ENCODE data around the gene LINS1.

Gene LINS1, protein sequence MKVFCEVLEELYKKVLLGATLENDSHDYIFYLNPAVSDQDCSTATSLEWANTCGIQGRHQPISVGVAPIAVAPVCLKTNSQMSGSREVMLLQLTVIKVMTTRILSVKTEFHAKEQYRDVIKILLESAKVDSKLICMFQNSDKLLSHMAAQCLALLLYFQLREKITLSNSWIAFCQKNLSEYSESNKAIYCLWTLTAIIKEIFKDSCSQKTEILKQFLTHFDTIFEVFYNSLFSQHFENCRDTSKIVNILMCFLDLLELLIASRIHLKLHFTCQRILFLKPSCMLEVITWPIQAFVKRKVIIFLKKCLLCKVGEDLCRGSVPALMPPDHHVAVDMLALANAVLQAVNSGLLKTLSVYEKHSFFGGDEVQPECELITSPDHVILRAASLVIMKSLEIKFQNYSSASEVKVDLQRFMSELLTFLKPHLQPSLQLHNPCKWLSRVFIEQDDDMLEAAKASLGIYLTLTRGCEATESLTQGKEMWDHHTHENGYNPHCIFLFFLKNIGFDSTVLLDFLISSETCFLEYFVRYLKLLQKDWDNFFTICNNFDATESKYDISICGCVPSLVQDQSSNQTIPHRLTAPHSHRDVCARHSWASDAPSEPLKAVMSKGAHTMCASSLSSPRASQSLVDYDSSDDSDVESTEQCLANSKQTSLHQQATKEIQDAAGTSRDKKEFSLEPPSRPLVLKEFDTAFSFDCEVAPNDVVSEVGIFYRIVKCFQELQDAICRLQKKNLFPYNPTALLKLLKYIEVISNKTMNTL

DNA sequence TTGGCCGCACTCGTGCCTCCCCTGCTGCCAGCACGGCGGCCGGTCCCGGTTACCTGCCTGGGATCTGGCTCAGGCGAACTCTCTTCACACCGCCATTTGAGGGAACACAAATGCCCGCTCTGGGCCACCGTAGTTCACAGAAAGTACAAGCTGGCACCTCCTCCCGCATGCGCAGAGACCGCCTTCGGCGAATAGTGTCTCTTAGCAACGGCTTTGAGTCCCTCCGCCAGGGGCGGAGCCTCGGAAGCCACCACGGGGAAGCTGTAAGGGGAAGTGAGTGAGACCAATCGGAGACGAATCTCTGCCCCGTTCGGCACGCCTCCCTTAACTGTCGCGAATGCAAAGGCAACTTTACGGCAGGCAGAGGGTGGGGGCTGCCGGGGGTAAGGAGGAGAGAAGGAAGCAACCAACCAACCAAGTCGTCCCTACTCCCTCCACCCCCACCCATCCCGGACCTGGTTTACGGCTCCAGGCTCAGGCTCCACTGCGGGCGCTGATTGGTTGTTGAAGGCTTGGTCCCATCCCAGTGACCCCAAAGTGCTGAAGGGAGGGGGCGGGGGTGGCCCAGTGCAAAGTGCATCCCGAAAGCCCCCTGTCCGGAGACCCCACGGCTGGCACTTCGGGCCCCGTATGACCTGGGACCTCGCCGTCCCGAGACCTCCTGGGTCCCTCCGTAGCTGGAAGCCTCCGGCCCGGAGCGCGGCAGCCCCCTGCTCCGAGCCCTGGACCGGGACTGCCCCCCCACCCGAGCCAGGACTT is at the start of gene LINS1, which contains the start of gene ASB7:
TSS of gene LINS1 (minus strand) at position 121 of the 759 bp plus-strand sequence. CDS start 21,342 bp downstream, outside the sequence.
TSS of gene ASB7 (plus strand) at position 526 of the 759 bp plus-strand sequence. CDS start 9,628 bp downstream, outside the sequence.
- peak; percentile 100 for DNase-seq

DNA sequence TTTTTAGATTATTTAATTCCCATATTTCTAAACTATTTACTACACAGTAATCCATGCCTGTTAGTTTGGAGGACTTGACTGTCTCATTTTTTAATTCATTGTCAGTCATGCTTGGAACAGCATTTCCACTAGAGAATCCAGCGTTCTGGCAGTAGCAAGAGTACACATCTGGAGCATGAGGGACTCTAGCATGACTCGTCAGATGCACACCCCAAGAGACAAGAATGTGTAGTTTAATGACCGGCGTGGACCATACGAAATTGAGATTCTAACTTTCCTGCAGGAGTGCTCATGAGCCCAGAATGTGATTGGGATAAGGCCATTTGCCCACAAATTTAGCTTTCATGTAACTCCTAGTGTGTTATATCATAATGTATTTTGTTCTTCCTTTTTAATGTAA is 49.3 kb upstream of the LINS1 start:
- no peak for DNase-seq

DNA sequence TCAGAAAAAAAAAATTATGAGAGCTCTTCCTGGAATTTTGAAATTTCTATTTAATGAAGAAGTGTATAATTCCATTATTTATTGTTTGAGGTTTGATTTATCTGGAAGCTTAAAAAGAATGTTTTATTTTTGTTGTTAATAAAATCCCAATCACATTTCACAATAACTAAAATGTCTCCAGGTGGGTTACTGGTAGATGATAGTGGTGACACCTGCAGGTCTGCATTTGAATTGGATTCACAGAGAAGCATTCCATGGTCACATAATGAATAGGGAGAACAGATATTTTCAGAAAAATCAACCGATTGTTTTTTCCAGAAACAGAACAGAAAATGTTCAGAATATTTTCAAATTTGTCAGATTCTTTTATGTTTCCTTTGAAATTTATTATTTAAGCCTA is 48.7 kb upstream of the LINS1 start:
- DNase-seq, result no peak

DNA sequence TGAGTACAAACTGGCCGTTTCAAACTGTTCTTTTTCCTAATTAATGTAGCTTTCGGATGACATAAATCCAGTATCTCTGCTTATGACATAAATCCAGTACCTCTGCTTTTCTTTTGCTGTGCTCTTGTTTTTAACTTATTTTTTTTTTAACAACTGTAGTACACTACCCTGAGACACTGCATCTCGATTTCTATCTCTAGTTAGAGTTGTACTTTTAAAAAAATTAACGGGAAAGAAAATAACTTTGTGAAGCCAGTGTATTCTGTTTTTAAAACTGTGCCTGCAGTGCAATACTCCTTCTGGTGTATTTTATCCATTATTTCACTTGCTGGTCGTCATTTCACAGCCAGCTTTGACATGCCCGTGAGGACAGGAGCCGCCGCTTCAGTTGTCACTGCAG is 47.0 kb upstream of the LINS1 start:
- DNase-seq, result no peak

DNA sequence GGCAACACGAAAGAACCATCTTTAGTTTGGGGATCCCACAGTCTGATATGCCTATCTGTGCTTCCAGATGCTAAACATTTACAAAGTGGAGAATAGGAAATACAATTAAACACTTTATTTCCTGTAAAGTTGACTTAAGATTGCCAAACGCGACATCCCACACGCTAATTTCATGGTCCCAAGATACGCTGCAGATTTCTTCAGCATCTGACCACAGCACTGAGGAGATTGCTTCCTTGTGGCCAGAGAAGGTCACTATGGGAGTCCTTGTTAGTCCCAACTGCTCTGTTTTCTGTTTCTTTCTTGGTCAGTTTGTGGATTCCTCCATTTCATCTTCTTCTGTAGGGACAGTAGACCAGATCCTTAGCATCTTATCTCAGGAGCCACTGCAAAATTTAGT is 43.7 kb upstream of the LINS1 start:
- no peak for DNase-seq

DNA sequence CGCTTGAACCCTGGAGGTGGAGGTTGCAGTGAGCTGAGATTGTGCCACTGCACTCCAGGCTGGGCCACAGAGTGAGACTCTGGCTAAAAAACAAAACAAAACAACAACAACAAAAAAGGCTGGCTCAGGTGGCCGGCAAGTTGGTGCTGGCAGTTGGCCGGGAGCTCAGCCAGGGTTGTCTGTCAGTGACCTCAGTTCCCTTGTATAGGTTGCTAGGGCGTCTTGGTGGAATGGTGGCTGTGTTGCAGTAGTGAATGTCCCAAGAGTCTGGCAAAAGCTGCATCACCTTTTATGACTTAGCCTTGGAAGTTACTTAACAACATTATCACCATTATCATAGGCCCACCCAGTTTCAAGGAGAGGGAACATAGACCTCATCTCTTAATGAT is 41.0 kb upstream of the LINS1 start:
- DNase-seq, result no peak

DNA sequence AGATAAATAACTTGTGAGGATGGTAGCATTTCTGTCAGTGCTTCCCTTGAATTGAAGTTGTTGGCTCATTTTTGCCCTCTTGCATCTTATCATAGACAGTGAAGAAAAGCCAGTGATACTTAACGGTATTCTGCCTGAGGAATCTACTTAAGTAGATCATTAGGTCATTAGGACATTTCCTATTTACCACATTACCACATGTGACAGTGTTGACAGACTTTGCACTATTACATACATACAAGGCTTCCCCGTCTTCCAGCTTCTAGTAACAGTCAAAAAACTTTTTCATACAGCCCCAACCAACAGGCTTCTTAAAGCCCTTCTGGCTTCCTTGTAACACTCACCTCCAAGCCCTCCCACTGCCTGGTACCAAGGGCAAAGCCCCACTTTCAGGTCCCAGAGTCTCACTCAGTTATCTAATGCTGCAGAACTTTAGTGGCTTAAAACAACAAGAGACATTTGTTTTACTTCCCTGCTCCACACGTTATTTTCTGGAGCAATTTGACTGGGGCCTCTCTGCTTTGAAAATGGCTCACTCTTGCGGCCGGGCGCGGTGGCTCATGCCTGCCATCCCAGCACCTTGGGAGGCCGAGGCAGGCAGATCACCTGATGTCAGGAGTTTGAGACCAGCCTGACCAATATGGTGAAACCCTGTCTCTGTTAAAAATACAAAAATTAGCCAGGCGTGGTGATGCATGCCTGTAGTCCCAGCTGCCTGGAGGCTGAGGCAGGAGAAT is 40.4 kb upstream of the LINS1 start:
- no peak for DNase-seq

DNA sequence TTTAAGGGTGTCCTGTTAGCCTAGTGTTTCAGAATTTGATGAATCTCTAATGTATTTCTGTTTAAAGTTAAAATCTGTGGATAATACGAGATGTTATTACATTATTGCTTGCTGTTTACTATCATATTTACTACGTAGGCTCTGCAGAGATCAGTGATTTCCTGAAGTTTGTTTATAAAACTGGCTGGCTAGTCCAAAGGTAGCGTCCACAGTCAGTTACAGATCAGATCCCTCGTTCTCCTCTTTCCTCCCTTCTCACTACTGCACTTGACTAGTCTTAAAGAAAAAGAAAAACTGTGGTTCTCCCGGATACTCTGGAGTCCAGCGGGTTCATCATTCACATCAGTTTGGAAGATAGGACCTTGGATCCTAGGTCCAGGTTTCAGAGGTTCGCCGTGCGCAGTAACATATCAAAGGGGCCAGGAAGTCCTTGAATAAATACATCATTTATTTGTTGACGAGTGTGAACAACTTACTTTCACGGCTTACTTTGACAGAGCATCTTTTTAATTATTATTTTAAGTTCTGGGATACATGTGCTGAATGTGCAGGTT is 36.3 kb upstream of the LINS1 start:
- no peak for DNase-seq

DNA sequence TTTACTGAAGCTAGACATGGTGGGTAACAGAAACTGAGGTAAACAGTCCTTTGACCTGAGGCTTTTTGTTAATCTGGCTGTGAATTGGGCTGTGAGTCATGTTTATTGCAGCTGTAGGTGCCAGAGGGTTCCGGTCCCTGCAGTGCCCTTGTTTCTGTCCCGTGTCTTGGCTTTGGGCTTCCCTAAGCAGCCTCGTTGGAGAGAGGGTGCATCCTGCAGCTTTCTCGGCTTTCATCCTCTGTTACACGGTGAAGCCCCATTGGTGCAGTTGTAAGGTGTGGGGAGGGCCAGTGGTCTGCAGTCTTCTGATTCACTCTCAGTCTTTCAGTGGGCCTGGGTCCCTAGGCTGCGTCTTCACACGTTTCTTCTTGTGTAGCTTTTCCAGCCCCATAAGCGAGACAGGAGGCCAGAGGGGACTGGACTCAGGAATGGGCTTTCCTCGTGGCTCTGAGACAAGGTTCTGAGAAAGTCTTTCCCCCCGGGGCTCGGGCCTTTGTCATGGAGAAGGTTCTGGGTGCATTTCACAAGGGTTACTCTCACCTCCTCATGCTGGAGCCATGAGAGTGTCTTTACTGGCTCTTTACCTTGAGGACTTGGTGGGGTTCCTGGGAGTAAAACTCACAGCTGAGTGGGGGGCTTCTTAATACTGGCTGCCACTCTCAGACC is 33.6 kb upstream of the LINS1 start:
- no peak for DNase-seq

DNA sequence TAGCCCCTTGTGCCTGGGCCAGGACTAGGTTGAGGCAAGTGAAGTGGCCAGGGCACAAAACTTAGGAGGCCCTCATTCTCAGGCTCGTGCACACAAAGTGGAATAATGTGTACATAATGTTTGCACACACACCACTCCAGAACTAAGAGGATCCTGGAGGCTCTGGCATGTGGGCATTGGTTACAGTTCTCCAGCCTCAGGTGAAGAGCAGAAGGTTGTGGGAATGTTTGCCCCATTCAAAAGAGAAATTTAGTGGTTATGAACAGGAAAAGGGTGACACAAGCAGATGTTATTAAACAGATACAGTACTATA is 31.7 kb upstream of the LINS1 start:
- no peak for DNase-seq

DNA sequence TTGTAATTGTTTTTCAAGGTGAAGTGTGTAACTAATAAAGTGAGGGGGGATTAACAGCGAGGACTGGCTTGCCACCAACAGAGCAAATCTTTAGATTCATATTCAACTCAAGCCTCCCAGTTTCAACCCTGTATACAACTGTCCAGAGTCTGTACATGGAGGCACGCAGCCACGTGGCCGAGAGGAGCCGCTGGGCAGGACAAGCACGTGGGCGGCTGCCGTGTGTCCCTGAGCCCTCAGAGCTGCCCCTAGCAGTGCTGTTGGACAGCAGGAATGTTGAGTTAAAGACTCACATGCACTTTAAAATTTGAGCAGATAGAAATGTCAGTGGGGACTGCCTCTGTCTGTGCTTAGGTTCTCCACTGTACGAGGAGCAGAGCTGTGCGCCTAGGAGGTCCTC is 29.8 kb upstream of the LINS1 start:
- DNase-seq, result no peak

DNA sequence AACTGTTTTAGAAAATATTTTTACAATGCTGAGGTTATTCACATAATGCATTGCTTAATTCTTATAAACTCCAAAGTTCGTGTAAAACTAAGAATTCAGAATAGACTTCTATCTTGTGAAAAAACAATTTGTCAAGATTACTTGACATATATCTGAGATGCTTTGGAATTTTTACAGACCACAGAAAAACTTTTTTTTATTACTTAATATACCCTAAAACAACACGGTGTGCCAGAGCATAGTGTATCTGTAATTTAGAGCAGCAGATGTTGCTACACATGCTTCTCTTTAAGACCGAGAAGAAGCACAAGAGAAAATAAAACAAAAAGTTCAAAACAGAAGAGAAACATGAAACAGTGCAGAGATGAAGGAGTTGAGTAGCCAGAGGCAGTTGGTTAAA is 26.8 kb upstream of the LINS1 start:
- no peak for DNase-seq

DNA sequence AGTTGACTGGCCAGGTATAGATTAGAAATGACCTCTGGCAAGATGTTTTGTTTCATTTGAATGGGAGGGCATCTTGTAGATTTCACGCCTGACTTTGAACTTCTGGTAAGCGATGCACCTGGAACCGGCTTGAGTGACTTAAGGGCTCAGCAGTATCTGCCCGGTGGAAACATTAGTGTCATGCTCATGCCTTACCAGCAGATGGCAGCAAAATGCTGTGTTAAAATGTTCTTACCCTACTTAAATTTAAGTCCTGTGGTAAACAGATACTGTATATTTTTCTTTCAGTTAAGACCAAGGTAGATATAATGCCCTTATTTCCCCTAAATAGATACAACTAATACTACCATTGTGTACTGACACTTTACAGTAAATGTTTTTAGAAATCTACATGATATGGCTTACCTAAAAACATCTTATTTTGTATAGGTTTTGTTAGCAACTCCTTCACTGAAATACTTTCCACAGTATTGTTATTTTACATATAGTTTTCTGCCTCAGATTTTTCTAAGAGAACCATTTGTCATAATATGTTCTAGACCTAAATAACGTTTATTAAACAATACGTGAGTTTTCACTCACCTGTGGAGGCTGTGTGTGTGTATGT is 25.9 kb upstream of the LINS1 start:
- DNase-seq, result peak; percentile 73

DNA sequence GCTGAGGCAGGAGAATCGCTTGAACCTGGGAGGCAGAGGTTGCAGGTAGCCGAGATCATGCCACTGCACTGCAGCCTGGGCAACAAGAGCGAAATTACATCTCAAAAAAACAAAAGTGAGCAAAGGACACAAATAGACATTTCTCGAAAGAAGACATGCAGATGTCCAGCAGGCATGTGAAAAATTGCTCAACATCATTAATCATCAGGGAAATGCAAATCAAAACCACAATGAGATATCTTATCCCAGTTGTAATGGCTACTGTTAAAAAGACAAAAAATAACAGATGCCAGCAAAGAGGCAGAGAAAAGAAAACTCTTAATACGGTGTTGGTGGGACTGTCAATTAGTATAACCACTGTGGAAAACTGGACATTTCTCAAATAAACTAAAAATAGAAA is 21.3 kb upstream of the LINS1 start:
- DNase-seq, result no peak

DNA sequence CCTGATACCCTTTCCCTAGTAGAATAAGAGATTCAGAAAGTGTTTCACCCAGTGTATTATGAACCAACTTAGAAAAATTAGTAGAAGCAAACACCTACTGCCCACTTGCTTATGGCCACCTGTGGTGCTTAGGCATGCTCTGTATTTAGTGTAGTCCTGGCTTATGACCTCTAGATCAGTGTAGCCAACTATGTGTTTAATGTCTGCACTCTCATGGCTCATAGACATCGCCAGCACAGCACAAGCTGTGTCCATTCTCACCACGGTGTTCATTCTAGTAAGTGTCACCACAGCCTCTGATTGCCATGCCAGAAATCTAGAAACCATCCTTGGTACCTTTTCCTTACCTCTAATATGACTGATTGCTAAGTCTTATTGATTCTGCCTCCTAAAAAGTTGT is 14.7 kb upstream of the LINS1 start:
- DNase-seq, result no peak

DNA sequence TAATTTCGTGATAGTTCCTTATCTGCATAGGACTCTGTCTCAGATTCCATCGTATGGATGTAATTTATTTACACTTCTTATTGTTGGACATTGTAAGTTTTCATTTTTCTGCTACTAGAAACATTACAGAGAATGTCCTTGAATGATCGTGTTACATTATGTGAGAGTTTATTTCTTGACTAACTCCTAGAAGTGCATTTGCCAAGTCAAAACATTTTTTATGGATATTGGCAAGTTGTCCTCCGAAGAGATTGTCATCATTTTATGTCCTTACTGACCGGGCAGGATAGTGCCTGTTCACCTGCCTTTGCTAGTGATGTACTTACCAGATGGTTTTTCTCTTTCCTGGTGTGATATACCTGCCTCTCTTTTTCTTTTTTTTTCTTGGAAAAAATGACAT is 13.8 kb upstream of the LINS1 start:
- DNase-seq, result no peak

DNA sequence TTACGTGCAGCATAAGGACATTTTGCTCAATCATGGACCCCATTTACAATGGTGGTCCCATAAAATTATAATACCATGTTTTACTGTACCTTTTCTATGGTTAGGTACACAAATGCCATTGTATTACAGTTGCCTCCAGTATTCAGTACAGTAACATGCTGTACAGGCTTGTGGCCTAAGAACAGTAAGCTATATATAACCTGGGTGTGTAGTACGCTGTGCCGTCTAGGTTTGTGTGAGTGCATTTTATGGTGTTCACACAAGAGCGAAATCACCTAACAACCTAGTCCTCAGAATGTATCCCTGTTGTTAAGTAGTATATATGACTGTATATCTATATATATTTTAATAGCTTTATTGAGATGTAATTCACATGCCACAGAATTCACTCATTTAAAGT is 12.9 kb upstream of the LINS1 start:
- DNase-seq, result no peak

DNA sequence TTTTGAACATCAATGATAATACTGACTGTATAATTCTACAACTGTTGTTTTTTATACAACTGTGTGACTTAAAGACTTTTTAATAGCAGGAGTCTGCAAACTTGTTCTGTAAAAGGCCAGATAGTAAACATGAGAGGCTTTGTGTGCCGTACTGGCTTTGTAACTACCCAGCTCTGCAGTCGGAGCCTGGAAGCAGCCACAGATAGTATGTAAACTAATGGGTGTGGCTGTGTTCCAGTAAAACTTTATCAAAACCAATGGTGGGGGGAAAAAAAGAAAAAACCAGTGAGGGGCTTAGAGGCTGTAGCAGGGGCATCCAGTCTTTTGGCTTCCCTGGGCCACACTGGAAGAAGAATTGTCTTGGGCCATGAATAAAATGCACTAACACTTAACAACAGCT is 12.4 kb upstream of the LINS1 start:
- no peak for DNase-seq

DNA sequence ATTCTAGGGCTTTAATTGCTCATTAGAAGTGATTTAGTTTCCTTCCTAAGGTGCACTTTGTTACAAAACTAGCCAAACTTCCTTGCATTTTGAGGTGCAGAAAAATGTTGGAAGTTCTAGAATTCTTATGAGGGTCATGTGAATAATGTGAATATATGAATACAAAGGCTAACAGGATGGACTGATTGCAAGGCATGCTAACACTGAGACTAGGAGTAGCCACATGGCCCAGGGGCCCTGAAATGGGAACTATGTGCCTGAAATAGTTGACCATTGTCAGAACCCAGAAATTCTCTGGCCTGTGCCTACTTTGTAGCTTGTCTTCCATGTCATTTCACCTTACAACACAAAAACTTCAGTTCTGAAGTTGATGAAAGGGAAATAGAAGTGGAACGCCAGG is 11.2 kb upstream of the LINS1 start:
- DNase-seq, result no peak

DNA sequence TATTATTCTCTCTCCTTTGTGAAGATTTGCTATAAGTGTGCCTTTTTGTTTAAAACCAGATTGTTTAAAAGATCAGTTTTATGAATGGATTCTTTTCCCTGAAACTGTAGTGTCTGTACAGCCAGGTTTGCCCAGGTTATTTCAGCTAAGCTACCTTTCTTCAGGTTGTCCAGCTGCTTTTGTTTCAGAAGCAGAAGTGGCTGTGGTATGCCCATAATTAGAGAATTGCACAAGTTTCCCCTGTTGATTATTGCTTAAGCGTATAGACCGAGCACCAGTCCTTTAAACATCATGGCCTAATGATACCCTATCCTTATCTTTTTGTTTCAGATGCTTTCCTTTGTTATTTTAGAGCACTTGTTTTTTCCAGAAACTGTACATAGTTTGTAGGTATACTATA is 10.6 kb upstream of the LINS1 start:
- no peak for DNase-seq

DNA sequence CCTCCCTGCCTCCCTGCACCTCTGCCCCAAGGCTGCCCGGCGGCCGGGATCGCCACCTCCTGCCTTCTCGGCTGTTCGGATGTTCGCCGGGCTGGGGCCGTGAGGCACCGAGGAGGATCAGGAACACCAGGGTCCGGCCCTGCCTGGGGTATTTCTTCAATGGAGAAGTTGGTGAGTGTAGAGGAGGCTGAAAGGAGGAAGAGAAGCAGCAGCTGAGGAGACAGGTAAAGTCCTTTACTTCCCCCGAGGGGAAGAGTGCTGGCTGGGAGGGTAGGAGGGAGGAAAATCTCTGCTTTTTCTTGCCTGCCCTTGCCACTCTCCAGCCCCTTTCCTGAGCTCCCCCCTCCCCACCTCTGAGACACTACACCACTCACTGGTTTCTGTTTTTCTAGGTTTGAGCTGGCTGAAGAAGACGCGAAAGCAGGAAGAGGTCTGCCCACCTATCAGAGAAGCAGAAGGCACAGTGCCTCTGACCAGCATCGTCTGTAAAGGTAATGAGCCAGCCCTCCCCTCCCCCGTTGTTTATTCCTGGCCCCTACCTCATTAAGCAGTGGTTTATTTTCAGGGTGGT is 924 bp upstream of the LINS1 start:
- DNase-seq, result peak; percentile 31
